ENCODE data around the gene OR14I1.

OR14I1 gene

GRCh38 chr1:248702714-248703113 is at the start of gene OR14I1:
Gene OR14I1 (minus strand): TSS chr1:248702766.
- DNase-seq (ENCODE audit: low read depth): no peak

GRCh38 chr1:248751635-248752034 is 49.1 kb upstream of the OR14I1 start:
- no peak for DNase-seq (ENCODE audit: low read depth)

- no peak for DNase-seq (ENCODE audit: low read depth)
Measured at GRCh38 chr1:248751142-248751541, 48.6 kb upstream of the OR14I1 start.

- no peak for DNase-seq (ENCODE audit: low read depth)
Measured at GRCh38 chr1:248750496-248750895, 47.9 kb upstream of the OR14I1 start.

GRCh38 chr1:248748211-248748610 is 45.6 kb upstream of the OR14I1 start:
- no peak for DNase-seq (ENCODE audit: low read depth)

GRCh38 chr1:248740876-248741275 is 38.3 kb upstream of the OR14I1 start:
- no peak for DNase-seq (ENCODE audit: low read depth)

- DNase-seq (ENCODE audit: low read depth): no peak
Measured at GRCh38 chr1:248739572-248740205, 37.1 kb upstream of the OR14I1 start.

GRCh38 chr1:248737457-248737856 is 34.9 kb upstream of the OR14I1 start:
- no peak for DNase-seq (ENCODE audit: low read depth)

- DNase-seq (ENCODE audit: low read depth): no peak
Measured at GRCh38 chr1:248736977-248737376, 34.4 kb upstream of the OR14I1 start.

GRCh38 chr1:248733566-248733965 is 31.0 kb upstream of the OR14I1 start:
- no peak for DNase-seq (ENCODE audit: low read depth)

GRCh38 chr1:248730507-248731335 is 28.2 kb upstream of the OR14I1 start:
- DNase-seq (ENCODE audit: low read depth): no peak

GRCh38 chr1:248714248-248714647 is 11.7 kb upstream of the OR14I1 start:
- DNase-seq (ENCODE audit: low read depth): no peak

GRCh38 chr1:248710305-248710900 is 7.8 kb upstream of the OR14I1 start:
- DNase-seq (ENCODE audit: low read depth): no peak

GRCh38 chr1:248704606-248705005 is 2.0 kb upstream of the OR14I1 start:
- DNase-seq (ENCODE audit: low read depth): no peak

GRCh38 chr1:248703674-248704073 is 1.1 kb upstream of the OR14I1 start:
- no peak for DNase-seq (ENCODE audit: low read depth)

GRCh38 chr1:248699099-248699498 is 3.5 kb downstream of the OR14I1 start:
- no peak for DNase-seq (ENCODE audit: low read depth)

- no peak for DNase-seq (ENCODE audit: low read depth)
Measured at GRCh38 chr1:248697907-248698306, 4.7 kb downstream of the OR14I1 start.

GRCh38 chr1:248696774-248697173 is 5.8 kb downstream of the OR14I1 start:
- DNase-seq (ENCODE audit: low read depth): no peak

GRCh38 chr1:248696261-248696660 is 6.3 kb downstream of the OR14I1 start:
- no peak for DNase-seq (ENCODE audit: low read depth)

- DNase-seq (ENCODE audit: low read depth): no peak
Measured at GRCh38 chr1:248695451-248696132, 7.0 kb downstream of the OR14I1 start.

GRCh38 chr1:248691567-248692155 is 10.9 kb downstream of the OR14I1 start:
- DNase-seq (ENCODE audit: low read depth): no peak

Data from activated T-cell treated with anti-CD3 and anti-CD28 coated beads for 48 hours (primary cell).